GM12875 (cell line): ENCODE measurements around the gene AGPAT2.
A peak's percentile ranks its signal among the peaks of the same experiment; 100 is the strongest.

ENCODE experiments used
- H3K4me3 ChIP-seq: one replicate; pipeline ENCODE4 v1.5.1; 2011; ENCODE audit warnings: low read depth, low read length, control low read depth
- CTCF ChIP-seq: IDR thresholded peaks from 2 replicates; pipeline ENCODE4 v1.5.1; 2011; ENCODE audit warnings: low read depth, mild to moderate bottlenecking, control low read depth, inconsistent platforms, low read length, moderate library complexity, borderline replicate concordance; ENCODE audit not compliant: insufficient read depth

Gene AGPAT2

GRCh38 chr9:136672431-136673087 is 14.7 kb downstream of the AGPAT2 start:
- no peak for TF ChIP-seq CTCF
- H3K4me3 ChIP-seq, result no peak overlapping the region

GRCh38 chr9:136671646-136672430 is 15.4 kb downstream of the AGPAT2 start:
- H3K4me3 ChIP-seq, result no peak overlapping the region
- peak; percentile 94 for TF ChIP-seq CTCF

GRCh38 chr9:136671254-136671614 is 16.0 kb downstream of the AGPAT2 start:
- H3K4me3 ChIP-seq, result no peak overlapping the region
- no peak for TF ChIP-seq CTCF

GRCh38 chr9:136670576-136671253 is 16.5 kb downstream of the AGPAT2 start:
- TF ChIP-seq CTCF, result no peak
- H3K4me3 ChIP-seq, result no peak overlapping the region

GRCh38 chr9:136669791-136670464 is 17.3 kb downstream of the AGPAT2 start:
- TF ChIP-seq CTCF, result no peak
- H3K4me3 ChIP-seq, result no peak overlapping the region

- TF ChIP-seq CTCF, result no peak
- H3K4me3 ChIP-seq, result no peak overlapping the region
Observed at GRCh38 chr9:136668983-136669790, 18.1 kb downstream of the AGPAT2 start.
